CD14-positive monocyte (primary cell): Measurements from ENCODE around the gene SLC22A23. TPM values are rescaled to one million over a fixed set of nuclear protein-coding genes. Genes with fewer than 3 reads are reported as not detected.
A peak's percentile ranks its signal among the peaks of the same experiment; 100 is the strongest.

Experiments used
- DNase-seq, 3 donors: peaks; one replicate each; pipeline ENCODE4 v3.0.0-alpha.2; 2011 to 2022
- H2AFZ ChIP-seq: 2 replicates; pipeline ENCODE4 v1.6.0; 2012; ENCODE audit warnings: mild to moderate bottlenecking, low read depth, low read length, inconsistent platforms; ENCODE audit not compliant: insufficient read depth, poor library complexity, severe bottlenecking
- H3K27ac ChIP-seq, 2 donors: 1 replicate in 1 of 2; 2 replicates in 1 of 2; pipeline ENCODE4 v1.5.1; 2012 to 2013; ENCODE audit warnings: low read length in 2 of 2, control low read depth in 1 of 2, inconsistent platforms in 1 of 2, low read depth in 1 of 2, mild to moderate bottlenecking in 1 of 2
- H3K27me3 ChIP-seq, 2 donors: one replicate each; pipeline versions ENCODE4 v1.6.0 to v1.6.1; 2011 to 2013; ENCODE audit warnings: low read length in 2 of 2; ENCODE audit not compliant: control insufficient read depth in 2 of 2, insufficient read depth in 2 of 2
- H3K36me3 ChIP-seq, 2 donors: replicated peaks in 1 of 2; 1 replicate in 1 of 2; 2 replicates in 1 of 2; pipeline versions ENCODE4 v1.5.1 to v1.6.1; 2012 to 2013; ENCODE audit warnings: low read length in 2 of 2, control low read depth in 1 of 2, inconsistent platforms in 1 of 2, mild to moderate bottlenecking in 1 of 2; ENCODE audit not compliant: insufficient read depth in 2 of 2, control insufficient read depth in 1 of 2
- H3K4me1 ChIP-seq, 2 donors: 1 replicate in 1 of 2; 2 replicates in 1 of 2; pipeline versions ENCODE4 v1.5.1 to v1.6.1; 2012 to 2013; ENCODE audit warnings: low read length in 2 of 2, control low read depth in 1 of 2, inconsistent platforms in 1 of 2, mild to moderate bottlenecking in 1 of 2, moderate library complexity in 1 of 2; ENCODE audit not compliant: insufficient read depth in 2 of 2, control insufficient read depth in 1 of 2
- H3K4me2 ChIP-seq: replicated peaks from 2 replicates; pipeline ENCODE3; 2012; ENCODE audit warnings: low read length, moderate library complexity, mild to moderate bottlenecking; ENCODE audit not compliant: poor library complexity, severe bottlenecking; ENCODE audit errors: extremely low read depth
- H3K4me3 ChIP-seq, 3 experiments: fragments of 200-600 bp in 1 of 3; sonication (generic) in 1 of 3; replicated peaks in 1 of 3; 1 replicate in 2 of 3; 2 replicates in 1 of 3; pipeline ENCODE4 v1.5.1; 2011 to 2013; ENCODE audit warnings: low read length in 3 of 3, mild to moderate bottlenecking in 3 of 3, control low read depth in 2 of 3, low read depth in 2 of 3, inconsistent platforms in 1 of 3, moderate library complexity in 1 of 3
- H3K79me2 ChIP-seq: 2 replicates; pipeline ENCODE4 v1.6.0; 2012; ENCODE audit warnings: mild to moderate bottlenecking, control low read depth, inconsistent platforms, low read length, moderate library complexity; ENCODE audit not compliant: insufficient read depth
- H3K9ac ChIP-seq: 2 replicates; pipeline ENCODE4 v1.6.0; 2017; ENCODE audit warnings: low read length, mild to moderate bottlenecking; ENCODE audit not compliant: insufficient read depth, poor library complexity, severe bottlenecking
- H3K9me3 ChIP-seq, 2 donors: replicated peaks in 1 of 2; 1 replicate in 1 of 2; 2 replicates in 1 of 2; pipeline versions ENCODE4 v1.5.1 to v1.6.1; 2012 to 2013; ENCODE audit warnings: low read length in 2 of 2, control low read depth in 1 of 2; ENCODE audit not compliant: control insufficient read depth in 1 of 2, insufficient read depth in 1 of 2
- H4K20me1 ChIP-seq: 2 replicates; pipeline ENCODE4 v1.6.0; 2012; ENCODE audit warnings: mild to moderate bottlenecking, low read length, control low read depth, moderate library complexity; ENCODE audit not compliant: insufficient read depth
- H3K27ac Mint-ChIP-seq, 7 donors: one replicate each; pipeline ENCODE4 v1.8.0; 2020; ENCODE audit warnings: mild to moderate bottlenecking in 7 of 7, mixed read lengths in 7 of 7, moderate library complexity in 6 of 7, inconsistent platforms in 2 of 7
- H3K27me3 Mint-ChIP-seq, 3 donors: one replicate each; pipeline ENCODE4 v1.8.0; 2021 to 2022; ENCODE audit warnings: low read depth in 3 of 3, mild to moderate bottlenecking in 3 of 3, mixed read lengths in 3 of 3, moderate library complexity in 3 of 3, inconsistent platforms in 1 of 3
- H3K36me3 Mint-ChIP-seq, 2 donors: one replicate each; pipeline ENCODE4 v1.8.0; 2020; ENCODE audit warnings: mixed read lengths in 2 of 2, inconsistent platforms in 1 of 2, mild to moderate bottlenecking in 1 of 2
- H3K4me1 Mint-ChIP-seq: one replicate; pipeline ENCODE4 v1.8.0; 2020; ENCODE audit warnings: mild to moderate bottlenecking, mixed read lengths
- H3K4me3 Mint-ChIP-seq, 2 donors: one replicate each; pipeline ENCODE4 v1.8.0; 2020; ENCODE audit warnings: mild to moderate bottlenecking in 2 of 2, mixed read lengths in 2 of 2, moderate library complexity in 1 of 2
- H3K9me3 Mint-ChIP-seq, 7 donors: one replicate each; pipeline ENCODE4 v1.8.0; 2020 to 2022; ENCODE audit warnings: mixed read lengths in 7 of 7, mild to moderate bottlenecking in 6 of 7, moderate library complexity in 6 of 7, inconsistent platforms in 2 of 7
- CTCF ChIP-seq: fragments of 200-600 bp; IDR thresholded peaks from one replicate; pipeline ENCODE4 v1.8.0; 2022; ENCODE audit warnings: antibody characterized with exemption, mild to moderate bottlenecking
- WGBS: methylation state at CpG from one replicate; pipeline ENCODE4 v1.1.5; 2013; ENCODE audit warnings: missing lambda C conversion rate; ENCODE audit not compliant: insufficient coverage; 5-methylcytosine and 5-hydroxymethylcytosine counted together
- intact Hi-C, 2 donors: fragments of 100-400 bp; cut with micrococcal nuclease; formaldehyde crosslinking; loops; one replicate each; pipeline versions ENCODE4 v1.15.0 to v1.15.1; 2023
- polyA plus RNA-seq, 3 donors: library from polyadenylated mRNA; depleted of rRNA in 1 of 3; unstranded in 2 of 3; stranded (reverse) in 1 of 3; fragments of 300-500 nt in 2 of 3; fragments of >200 nt in 1 of 3; fragmentation: Illumina TruSeq in 2 of 3; gene quantifications; 1 replicate in 2 of 3; 2 replicates in 1 of 3; pipeline ENCODE4 v1.2.3, GENCODE V29; 2012 to 2021

The SLC22A23 gene
- polyA plus RNA-seq, 3 donors, result 0.08 TPM; not detected in 2

DNA sequence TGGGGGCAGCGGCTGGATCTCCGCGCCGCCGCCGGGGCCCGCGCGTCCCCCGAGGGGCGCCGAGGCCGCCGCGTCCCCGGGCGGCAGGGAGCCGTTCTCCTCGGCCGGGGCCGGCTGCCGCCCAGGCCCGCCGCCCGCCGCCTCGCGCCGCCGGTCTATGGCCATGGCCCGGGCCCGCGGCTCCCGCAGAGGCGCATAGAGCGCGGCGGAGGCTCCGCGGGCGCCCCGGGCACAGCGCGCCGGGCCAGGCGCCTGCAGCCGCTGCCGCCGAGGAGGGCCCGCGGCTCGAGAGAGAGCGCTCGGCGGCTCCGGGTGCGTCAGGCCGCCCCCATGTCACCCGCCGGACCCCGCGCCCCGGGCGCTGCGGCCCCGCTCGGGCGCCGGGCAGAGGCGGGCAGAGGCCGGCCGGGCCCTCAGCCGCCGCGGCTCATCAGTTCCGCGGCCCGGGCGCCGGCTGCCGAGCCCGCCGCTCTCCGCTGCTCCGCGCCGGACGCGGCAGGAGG is 404 bp downstream of the SLC22A23 start:
- H3K4me1 Mint-ChIP-seq, result peaks cover 6% of the 10 kb centered on the region
- H3K27ac Mint-ChIP-seq, result no peak overlapping the region
- Histone ChIP-seq H4K20me1 (no peaks in the 10 kb centered on the region), H3K4me3 (peak overlapping the region in 1 of 3 experiments; percentile 30), H3K4me2 (peak overlapping the region; percentile 51), H2AFZ (no peak overlapping the region), H3K4me1 (peaks cover 8 to 11% of the 10 kb centered on the region in 2 donors), H3K79me2 (no peaks in the 10 kb centered on the region), H3K27me3 (peaks cover 70 to 85% of the 10 kb centered on the region in 2 donors), H3K9me3 (peaks cover 0 to 34% of the 10 kb centered on the region in 2 donors), H3K9ac (no peak overlapping the region), H3K27ac (no peak overlapping the region), H3K36me3 (no peaks in the 10 kb centered on the region)
- DNase-seq, result no peak
- peaks cover 0 to 7% (median 3%) of the 10 kb centered on the region in 7 donors for H3K9me3 Mint-ChIP-seq
- peaks cover 0 to 4% of the 10 kb centered on the region in 2 donors for H3K36me3 Mint-ChIP-seq
- no peak overlapping the region for H3K4me3 Mint-ChIP-seq
- WGBS, result under 1% methylated on average over 89 of the region's 89 CpGs
- intact Hi-C loops, result no loop called here
- no peak for TF ChIP-seq CTCF
- peaks cover 47 to 53% (median 52%) of the 10 kb centered on the region in 3 donors for H3K27me3 Mint-ChIP-seq

- Mint-ChIP-seq H3K27me3 (peaks cover 45 to 49% (median 49%) of the 10 kb centered on the region in 3 donors), H3K9me3 (peaks cover 0 to 7% (median 3%) of the 10 kb centered on the region in 7 donors), H3K4me1 (peaks cover 6% of the 10 kb centered on the region), H3K4me3 (no peak overlapping the region), H3K27ac (no peak overlapping the region), H3K36me3 (peaks cover 0 to 4% of the 10 kb centered on the region in 2 donors)
- Histone ChIP-seq H3K9me3 (peaks cover 0 to 34% of the 10 kb centered on the region in 2 donors), H3K36me3 (no peaks in the 10 kb centered on the region), H3K9ac (no peak overlapping the region), H3K4me3 (peak overlapping the region in 1 of 3 experiments; percentile 30), H3K27ac (no peak overlapping the region), H3K79me2 (no peaks in the 10 kb centered on the region), H4K20me1 (no peaks in the 10 kb centered on the region), H3K4me2 (peak overlapping the region; percentile 46), H3K27me3 (peaks cover 70 to 79% of the 10 kb centered on the region in 2 donors), H2AFZ (no peak overlapping the region), H3K4me1 (peaks cover 8 to 11% of the 10 kb centered on the region in 2 donors)
- intact Hi-C loops, result no loop called here
- TF ChIP-seq CTCF, result no peak
- no peak for DNase-seq
- WGBS, result 1% methylated on average over 48 of the region's 58 CpGs
Observed at GRCh38 chr6:3455569-3456394, 1.1 kb downstream of the SLC22A23 start.
